ENCODE measurements around the gene DYNC1I2. TPM values are rescaled to one million over a fixed set of nuclear protein-coding genes. Genes with fewer than 3 reads are reported as not detected.

DYNC1I2 gene
- total RNA-seq: 100 to 1,000 TPM; 102 to 124 (median 115) TPM

DNA sequence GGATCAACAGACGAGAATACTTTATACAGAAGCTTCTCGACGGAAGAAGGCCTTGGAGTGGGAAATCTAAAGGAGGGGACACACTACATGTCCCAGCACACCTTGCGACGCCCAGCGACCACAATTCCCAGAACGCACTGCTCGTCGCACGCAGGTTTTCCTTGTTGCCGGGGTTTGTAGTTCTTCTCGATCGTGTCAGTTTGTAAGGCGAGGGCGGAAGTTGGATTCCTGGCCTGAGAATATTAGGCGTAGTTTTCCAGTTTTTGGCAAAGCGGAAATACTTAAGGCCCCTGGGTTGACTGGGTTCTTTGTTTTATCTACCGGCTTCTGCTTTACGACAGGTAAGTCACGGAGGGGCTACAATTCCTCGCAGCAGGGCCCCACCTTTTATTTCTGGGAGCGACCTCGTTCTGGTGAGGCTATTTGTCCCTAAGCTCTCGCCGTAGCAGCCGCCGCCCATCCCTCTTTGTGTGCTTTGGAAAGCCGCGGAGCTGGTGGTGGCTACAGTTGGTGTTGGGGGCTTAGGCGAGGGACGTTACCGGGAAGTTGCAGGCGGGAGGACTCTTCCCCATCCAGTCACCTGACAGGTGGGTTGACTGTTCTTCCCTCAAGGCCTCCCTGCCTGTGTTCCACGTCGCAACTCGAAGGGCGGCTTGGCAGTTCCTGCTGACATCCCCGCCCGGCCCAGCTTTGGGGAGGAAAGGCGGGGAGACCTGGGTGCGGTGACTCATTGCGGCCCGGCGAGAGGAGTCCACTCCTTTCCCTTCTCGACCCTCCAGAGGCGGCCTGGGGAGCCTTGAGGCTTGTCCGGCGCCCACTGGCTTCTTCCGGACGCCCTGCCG, at the start of gene DYNC1I2:
Gene DYNC1I2 (plus strand): TSS at position 183 of the 842 bp plus-strand sequence. CDS start 2,687 bp downstream, outside the sequence.
- TF ChIP-seq, protein P1, sequence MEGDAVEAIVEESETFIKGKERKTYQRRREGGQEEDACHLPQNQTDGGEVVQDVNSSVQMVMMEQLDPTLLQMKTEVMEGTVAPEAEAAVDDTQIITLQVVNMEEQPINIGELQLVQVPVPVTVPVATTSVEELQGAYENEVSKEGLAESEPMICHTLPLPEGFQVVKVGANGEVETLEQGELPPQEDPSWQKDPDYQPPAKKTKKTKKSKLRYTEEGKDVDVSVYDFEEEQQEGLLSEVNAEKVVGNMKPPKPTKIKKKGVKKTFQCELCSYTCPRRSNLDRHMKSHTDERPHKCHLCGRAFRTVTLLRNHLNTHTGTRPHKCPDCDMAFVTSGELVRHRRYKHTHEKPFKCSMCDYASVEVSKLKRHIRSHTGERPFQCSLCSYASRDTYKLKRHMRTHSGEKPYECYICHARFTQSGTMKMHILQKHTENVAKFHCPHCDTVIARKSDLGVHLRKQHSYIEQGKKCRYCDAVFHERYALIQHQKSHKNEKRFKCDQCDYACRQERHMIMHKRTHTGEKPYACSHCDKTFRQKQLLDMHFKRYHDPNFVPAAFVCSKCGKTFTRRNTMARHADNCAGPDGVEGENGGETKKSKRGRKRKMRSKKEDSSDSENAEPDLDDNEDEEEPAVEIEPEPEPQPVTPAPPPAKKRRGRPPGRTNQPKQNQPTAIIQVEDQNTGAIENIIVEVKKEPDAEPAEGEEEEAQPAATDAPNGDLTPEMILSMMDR (IDR thresholded peaks at IDR 0.05; ENCODE audit: low read depth): no peak

DNA sequence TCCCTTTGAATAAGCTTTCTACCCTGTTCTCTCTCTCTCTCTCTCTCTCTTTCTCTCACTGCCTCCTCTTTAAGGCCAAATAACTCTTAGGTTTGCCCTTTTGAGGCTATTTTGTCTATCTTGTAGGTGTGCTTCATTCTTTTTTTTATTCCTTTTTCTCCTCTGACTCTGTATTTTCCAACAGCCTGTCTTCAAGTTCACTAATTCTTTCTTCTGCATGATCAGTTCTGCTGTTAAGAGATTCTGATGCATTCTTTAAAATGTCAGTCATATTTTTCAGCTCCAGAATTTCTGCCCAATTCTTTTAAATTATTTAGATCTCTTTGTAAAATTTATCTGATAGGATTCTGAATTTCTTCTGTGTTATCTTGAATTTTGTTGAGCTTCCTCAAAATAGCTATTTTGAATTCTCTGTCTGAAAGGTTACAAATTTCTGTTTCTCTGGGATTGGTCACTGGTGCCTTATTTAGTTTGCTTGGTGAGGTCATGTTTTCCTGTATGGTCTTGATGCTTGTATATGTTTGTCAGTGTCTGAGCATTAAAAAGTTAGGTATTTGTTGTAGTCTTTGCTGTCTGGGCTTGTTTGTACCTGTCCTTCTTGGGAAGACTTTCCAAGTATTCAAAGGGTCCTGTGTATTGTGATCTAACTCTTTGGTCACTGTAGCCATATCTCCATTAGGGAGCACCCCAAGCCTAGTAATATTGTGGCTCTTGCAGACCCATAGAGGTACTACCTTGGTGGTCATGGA, 35.4 kb upstream of the DYNC1I2 start:
- TF ChIP-seq, protein P1 (IDR thresholded peaks at IDR 0.05; ENCODE audit: low read depth): no peak

DNA sequence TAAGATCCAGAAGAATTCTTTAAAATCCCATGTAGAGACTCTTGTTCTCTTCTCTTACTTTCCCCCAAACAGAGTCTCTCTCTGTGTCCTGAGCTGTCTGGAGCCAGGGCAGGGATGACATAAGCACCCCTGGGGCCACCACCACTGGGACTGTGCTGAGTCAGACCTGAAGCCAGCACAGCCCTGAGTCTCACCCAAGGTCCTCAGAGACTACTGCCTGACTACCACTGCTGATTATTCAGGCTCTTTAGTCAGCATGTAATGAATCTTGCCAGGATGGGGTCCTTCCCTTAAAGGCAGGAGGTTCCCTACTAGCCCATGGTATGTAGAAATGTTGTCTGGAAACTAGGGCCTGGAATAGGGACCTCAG, 34.9 kb upstream of the DYNC1I2 start:
- TF ChIP-seq, protein P1 (IDR thresholded peaks at IDR 0.05; ENCODE audit: low read depth): no peak

DNA sequence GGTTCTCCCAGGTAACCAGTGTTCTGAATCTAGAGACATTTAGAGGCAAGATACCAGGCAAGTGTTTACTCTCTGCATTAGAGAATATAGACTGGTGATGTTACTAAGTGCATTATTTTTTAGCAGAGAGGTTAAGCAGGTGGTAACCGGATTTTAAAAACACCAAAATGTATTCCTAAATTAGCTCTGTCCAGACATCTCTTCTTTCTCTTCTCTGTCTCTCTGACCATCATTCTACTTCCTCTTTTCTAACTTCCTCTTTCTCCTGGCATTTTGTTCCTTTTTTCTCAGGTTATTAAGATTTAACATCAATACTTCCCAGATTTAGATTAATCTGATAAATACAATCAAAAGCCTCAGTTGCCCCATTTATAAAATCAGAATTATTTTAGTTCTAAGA, 31.7 kb upstream of the DYNC1I2 start:
- TF ChIP-seq, protein P1 (IDR thresholded peaks at IDR 0.05; ENCODE audit: low read depth): no peak

DNA sequence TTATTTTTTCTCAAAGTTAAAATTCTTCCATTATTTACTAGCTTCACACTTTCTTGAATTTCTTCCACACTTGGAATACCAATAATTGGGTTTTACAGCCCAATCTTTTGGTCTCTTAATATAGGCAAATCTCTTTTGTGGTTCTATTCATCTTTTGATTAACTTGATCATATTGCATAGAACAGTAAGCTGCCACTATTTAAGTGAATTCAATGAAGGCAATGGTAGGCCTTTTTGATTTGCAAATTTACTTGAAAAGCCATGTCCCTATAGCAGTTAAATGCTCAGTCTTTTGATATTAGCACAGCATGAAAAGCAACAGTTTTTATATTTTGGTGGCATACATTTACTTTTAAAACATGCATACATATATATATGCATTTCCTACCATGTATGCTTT, 20.2 kb upstream of the DYNC1I2 start:
- TF ChIP-seq, protein P1 (IDR thresholded peaks at IDR 0.05; ENCODE audit: low read depth): no peak

DNA sequence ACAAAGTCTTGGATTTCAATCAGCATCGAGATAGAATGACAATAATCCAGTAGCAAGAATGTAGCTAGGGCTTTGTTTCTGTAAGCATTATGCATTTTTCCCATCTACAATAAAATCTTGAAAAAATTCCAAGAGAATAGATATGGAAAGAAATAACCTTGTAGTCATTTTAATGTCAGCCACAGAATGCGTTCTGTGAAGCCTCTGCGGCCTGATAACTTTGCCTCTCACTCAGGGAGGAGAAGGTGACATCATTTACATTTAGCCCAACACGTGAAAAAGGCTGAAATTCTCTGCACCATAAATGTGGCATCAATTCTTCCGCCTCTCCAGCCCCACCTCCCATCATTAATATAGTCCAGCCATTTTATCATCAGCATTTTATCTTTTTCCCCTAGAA, 19.1 kb upstream of the DYNC1I2 start:
- TF ChIP-seq, protein P1 (IDR thresholded peaks at IDR 0.05; ENCODE audit: low read depth): no peak

DNA sequence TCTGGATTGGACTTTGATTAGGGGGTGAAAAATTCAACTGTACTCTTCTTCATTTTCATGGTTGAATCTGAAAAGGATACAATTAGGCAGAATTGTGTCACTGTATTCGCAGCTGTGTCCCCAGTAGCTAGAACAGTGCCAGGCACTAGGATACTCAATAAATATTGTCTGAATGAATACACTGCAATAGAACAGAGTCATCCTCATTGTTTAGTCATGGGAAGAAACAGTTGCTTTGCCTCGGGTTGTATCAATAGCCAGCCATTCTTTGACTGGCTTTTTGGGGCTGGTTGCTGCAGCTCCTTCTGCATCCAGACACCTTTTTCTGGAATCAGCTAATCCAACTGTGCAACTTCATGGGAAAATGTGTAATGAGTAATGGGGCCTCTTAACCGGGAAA, 18.1 kb upstream of the DYNC1I2 start:
- TF ChIP-seq, protein P1 (IDR thresholded peaks at IDR 0.05; ENCODE audit: low read depth): no peak
